ENCODE results near the gene FBXW8.

The FBXW8 gene

GRCh38 chr12:116959845-116960514 lies 49.2 kb downstream of the FBXW8 start:
- DNase-seq: no peak

- DNase-seq: no peak
Measured at GRCh38 chr12:116962197-116962596, 51.4 kb downstream of the FBXW8 start.

- no peak for DNase-seq
Measured at GRCh38 chr12:116962783-116963356, 52.1 kb downstream of the FBXW8 start.

- DNase-seq: no peak
Measured at GRCh38 chr12:116964054-116965050, 53.6 kb downstream of the FBXW8 start.

- DNase-seq: no peak
Measured at GRCh38 chr12:116968986-116969385, 58.2 kb downstream of the FBXW8 start.

GRCh38 chr12:116969615-116970585 lies 59.1 kb downstream of the FBXW8 start:
- DNase-seq: no peak

- DNase-seq: no peak
Measured at GRCh38 chr12:116971222-116971621, 60.5 kb downstream of the FBXW8 start.

- no peak for DNase-seq
Measured at GRCh38 chr12:116975779-116976393, 65.1 kb downstream of the FBXW8 start.

- DNase-seq: no peak
Measured at GRCh38 chr12:116977465-116978380, 67.0 kb downstream of the FBXW8 start.

GRCh38 chr12:116978791-116979508 lies 68.2 kb downstream of the FBXW8 start:
- DNase-seq: no peak

GRCh38 chr12:116980083-116980482 lies 69.3 kb downstream of the FBXW8 start:
- DNase-seq: no peak

- DNase-seq: no peak
Measured at GRCh38 chr12:116982791-116983411, 72.2 kb downstream of the FBXW8 start.

GRCh38 chr12:116984098-116984497 lies 73.3 kb downstream of the FBXW8 start:
- no peak for DNase-seq

- no peak for DNase-seq
Measured at GRCh38 chr12:116990329-116990728, 79.6 kb downstream of the FBXW8 start.

GRCh38 chr12:116990971-116991966 lies 80.5 kb downstream of the FBXW8 start:
- no peak for DNase-seq

- no peak for DNase-seq
Measured at GRCh38 chr12:116996093-116996492, 85.3 kb downstream of the FBXW8 start.

GRCh38 chr12:116996621-116997020 lies 85.9 kb downstream of the FBXW8 start:
- DNase-seq: no peak

GRCh38 chr12:116999066-116999465 lies 88.3 kb downstream of the FBXW8 start:
- no peak for DNase-seq

Measured in CD4-positive, alpha-beta T cell treated with Interleukin-21 for 1 hour (primary cell).